SK-N-SH (cell line): Measurements from ENCODE around the gene ZC3H12A. TPM values are rescaled to one million over a fixed set of nuclear protein-coding genes. Genes with fewer than 3 reads are reported as not detected.

ENCODE experiments used
- CTCF ChIA-PET: fragments of 300-600, 350-600 bp; formaldehyde crosslinking; extraction: SDS; loops from one replicate; lab custom pipeline; 2021; lab: Yijun Ruan, JAX
- POLR2A ChIA-PET: fragments of 350-600 bp; sonication (Branson Sonifier 250); formaldehyde crosslinking; extraction: SDS; loops from one replicate; lab custom pipeline; 2020; ENCODE audit warnings: antibody characterized with exemption, inconsistent platforms; lab: Yijun Ruan, JAX
- DNase-seq: peaks from one replicate; pipeline ENCODE4 v3.0.0; 2012
- H2AFZ ChIP-seq: fragments of 200-600 bp; sonication (generic); 2 replicates; pipeline ENCODE4 v1.8.1; 2016; ENCODE audit warnings: antibody characterized with exemption, mild to moderate bottlenecking, low read depth
- H3F3A ChIP-seq: fragments of 200-600 bp; sonication (generic); replicated peaks from 2 replicates; pipeline ENCODE3; 2016; ENCODE audit warnings: antibody characterized with exemption, mild to moderate bottlenecking; ENCODE audit not compliant: insufficient read depth
- H3K27ac ChIP-seq, 2 experiments: fragments of 200-500 bp in 1 of 2; fragments of 200-600 bp in 1 of 2; sonication (Bioruptor generic) in 1 of 2; sonication (generic), shearing (Covaris generic) in 1 of 2; 2 replicates each; pipeline versions ENCODE4 v1.5.1 to v1.6.1; 2014 to 2016; ENCODE audit warnings: low read depth in 2 of 2, inconsistent platforms in 1 of 2, low read length in 1 of 2, mild to moderate bottlenecking in 1 of 2, mixed read lengths in 1 of 2
- H3K27me3 ChIP-seq: fragments of 200-600 bp; sonication (generic), shearing (Covaris generic); 2 replicates; pipeline ENCODE4 v1.6.1; 2016; ENCODE audit warnings: mixed run types; ENCODE audit not compliant: insufficient read depth
- H3K36me3 ChIP-seq, 2 experiments: fragments of 200-500 bp in 1 of 2; fragments of 200-600 bp in 1 of 2; sonication (Bioruptor generic) in 1 of 2; sonication (generic) in 1 of 2; replicated peaks in 1 of 2; 2 replicates each; pipeline versions ENCODE3 to v1.5.1; 2014 to 2016; ENCODE audit warnings: low read length in 1 of 2, mild to moderate bottlenecking in 1 of 2; ENCODE audit not compliant: insufficient read depth in 2 of 2, control insufficient read depth in 1 of 2
- H3K4me1 ChIP-seq, 2 experiments: fragments of 200-500 bp in 1 of 2; fragments of 200-600 bp in 1 of 2; sonication (Bioruptor generic) in 1 of 2; sonication (generic), shearing (Covaris generic) in 1 of 2; 2 replicates each; pipeline versions ENCODE4 v1.5.1 to v1.6.1; 2014 to 2016; ENCODE audit warnings: low read depth in 1 of 2, low read length in 1 of 2, mixed run types in 1 of 2; ENCODE audit not compliant: insufficient read depth in 2 of 2, control insufficient read depth in 1 of 2
- H3K4me2 ChIP-seq: fragments of 200-600 bp; sonication (generic), shearing (Covaris generic); 2 replicates; pipeline ENCODE4 v1.6.1; 2017; ENCODE audit warnings: mixed run types
- H3K4me3 ChIP-seq, 2 experiments: fragments of 200-500 bp in 1 of 2; fragments of 200-600 bp in 1 of 2; sonication (Bioruptor generic) in 1 of 2; sonication (generic), shearing (Covaris generic) in 1 of 2; 2 replicates each; pipeline versions ENCODE4 v1.5.1 to v1.8.1; 2014 to 2016; ENCODE audit warnings: low read depth in 2 of 2, inconsistent platforms in 1 of 2, low read length in 1 of 2, mild to moderate bottlenecking in 1 of 2, mixed read lengths in 1 of 2, moderate library complexity in 1 of 2
- H3K79me2 ChIP-seq: fragments of 200-600 bp; sonication (generic); 2 replicates; pipeline ENCODE4 v1.8.1; 2017; ENCODE audit warnings: mild to moderate bottlenecking; ENCODE audit not compliant: insufficient read depth
- H3K9ac ChIP-seq: fragments of 200-600 bp; sonication (generic); 2 replicates; pipeline ENCODE4 v1.6.1; 2017; ENCODE audit warnings: mixed run types
- H3K9me2 ChIP-seq: fragments of 200-600 bp; sonication (generic); 2 replicates; pipeline ENCODE4 v1.6.1; 2017; ENCODE audit warnings: mixed run types
- H3K9me3 ChIP-seq: fragments of 200-600 bp; sonication (generic); 2 replicates; pipeline ENCODE4 v1.6.1; 2017; ENCODE audit warnings: mixed run types, mild to moderate bottlenecking, moderate library complexity
- H4K20me1 ChIP-seq: fragments of 200-600 bp; sonication (generic); 2 replicates; pipeline ENCODE4 v1.6.1; 2017; ENCODE audit warnings: mild to moderate bottlenecking, mixed run types; ENCODE audit not compliant: insufficient read depth
- CHD2 ChIP-seq: fragments of 150-350 bp; IDR thresholded peaks from 2 replicates; pipeline ENCODE4 v1.6.1; 2018; ENCODE audit warnings: low read length; ENCODE audit not compliant: partially characterized antibody
- EP300 ChIP-seq, 2 experiments: IDR thresholded peaks; 2 replicates each; pipeline versions ENCODE4 v1.4.0 to v1.6.1; 2012; ENCODE audit warnings: borderline replicate concordance in 1 of 2, low read depth in 1 of 2, low read length in 1 of 2
- FOSL2 ChIP-seq: IDR thresholded peaks from 2 replicates; pipeline ENCODE4 v1.4.0; 2012; ENCODE audit warnings: low read depth, mild to moderate bottlenecking, moderate library complexity, borderline replicate concordance
- FOXM1 ChIP-seq: IDR thresholded peaks from 2 replicates; pipeline ENCODE4 v1.4.0; 2012; ENCODE audit warnings: low read depth, mild to moderate bottlenecking
- GABPA ChIP-seq: IDR thresholded peaks from 2 replicates; pipeline ENCODE4 v1.4.0; 2012; ENCODE audit warnings: low read depth, mild to moderate bottlenecking
- GATA2 ChIP-seq: sonication (generic); formaldehyde crosslinking; IDR thresholded peaks from 2 replicates; pipeline ENCODE4 v1.5.0; 2020; ENCODE audit warnings: mild to moderate bottlenecking, missing genetic modification reagents
- JUND ChIP-seq: IDR thresholded peaks from 2 replicates; pipeline ENCODE4 v1.4.0; 2012
- MEF2A ChIP-seq: IDR thresholded peaks from 2 replicates; pipeline ENCODE4 v1.4.0; 2012; ENCODE audit warnings: low read depth, borderline replicate concordance
- MXI1 ChIP-seq: IDR thresholded peaks from 2 replicates; pipeline ENCODE4 v1.6.1; 2012; ENCODE audit warnings: mild to moderate bottlenecking, low read depth, low read length, improper control_type of control experiment
- NFIC ChIP-seq: IDR thresholded peaks from 2 replicates; pipeline ENCODE4 v1.4.0; 2012; ENCODE audit warnings: borderline replicate concordance
- NRF1 ChIP-seq: IDR thresholded peaks from 2 replicates; pipeline ENCODE4 v1.6.1; 2012; ENCODE audit warnings: low read depth, mild to moderate bottlenecking, low read length
- POLR2AphosphoS5 ChIP-seq: IDR thresholded peaks from 2 replicates; pipeline ENCODE4 v1.6.1; 2012; ENCODE audit warnings: low read depth, low read length
- RCOR1 ChIP-seq: fragments of 150-350 bp; IDR thresholded peaks from 2 replicates; pipeline ENCODE4 v1.6.1; 2017; ENCODE audit warnings: antibody characterized with exemption, low read length
- RXRA ChIP-seq: IDR thresholded peaks from 2 replicates; pipeline ENCODE4 v1.4.0; 2012; ENCODE audit warnings: low read depth, mild to moderate bottlenecking, borderline replicate concordance
- SIN3A ChIP-seq: IDR thresholded peaks from 2 replicates; pipeline ENCODE4 v1.6.1; 2012; ENCODE audit warnings: low read depth, mild to moderate bottlenecking, low read length, moderate library complexity, borderline replicate concordance
- SMC3 ChIP-seq: IDR thresholded peaks from 2 replicates; pipeline ENCODE4 v1.6.1; 2012; ENCODE audit warnings: low read depth, low read length, improper control_type of control experiment
- TAF1 ChIP-seq: IDR thresholded peaks from 2 replicates; pipeline ENCODE4 v1.6.1; 2012; ENCODE audit warnings: low read depth, mild to moderate bottlenecking, low read length, moderate library complexity, borderline replicate concordance
- TEAD4 ChIP-seq: IDR thresholded peaks from 2 replicates; pipeline ENCODE4 v1.4.0; 2012; ENCODE audit warnings: mild to moderate bottlenecking, borderline replicate concordance; ENCODE audit not compliant: insufficient read depth
- WGBS: methylation state at CpG from one replicate; pipeline ENCODE4 v1.1.6; 2017; ENCODE audit warnings: low lambda C conversion rate; 5-methylcytosine and 5-hydroxymethylcytosine counted together
- polyA plus RNA-seq, 3 experiments: library from polyadenylated mRNA; depleted of rRNA; stranded (reverse); fragments of >200 nt; gene quantifications; 2 replicates each; pipeline ENCODE4 v1.2.3, GENCODE V29; 2012
- TF ChIP-seq, protein P1 (sequence below): fragments of 150-350 bp; IDR thresholded peaks from 2 replicates; pipeline ENCODE4 v1.6.1; 2016; ENCODE audit warnings: mild to moderate bottlenecking, low read depth, low read length
- TF ChIP-seq, protein P2 (sequence below): IDR thresholded peaks from 2 replicates; pipeline ENCODE4 v1.4.0; 2012; ENCODE audit warnings: low read depth, borderline replicate concordance
- TF ChIP-seq, protein P3 (sequence below): fragments of 200-600 bp; sonication (generic); IDR thresholded peaks from 2 replicates; pipeline ENCODE4 v1.6.1; 2017; ENCODE audit warnings: antibody characterized with exemption, mild to moderate bottlenecking, moderate library complexity
- TF ChIP-seq, protein P4 (sequence below): IDR thresholded peaks from 2 replicates; pipeline ENCODE4 v1.6.1; 2012; ENCODE audit warnings: mild to moderate bottlenecking, low read depth, low read length, moderate library complexity
- TF ChIP-seq, protein P5 (sequence below): IDR thresholded peaks from 2 replicates; pipeline ENCODE4 v1.4.0; 2012; ENCODE audit warnings: low read depth
- TF ChIP-seq, protein P6 (sequence below): fragments of 150-350 bp; IDR thresholded peaks from 2 replicates; pipeline ENCODE4 v1.6.1; 2017; ENCODE audit warnings: antibody characterized with exemption, low read length, low read depth, borderline replicate concordance

Gene ZC3H12A
- polyA plus RNA-seq, 1 of the 3 experiments (the other 2 are of a cell fraction) = 8.9 TPM

DNA sequence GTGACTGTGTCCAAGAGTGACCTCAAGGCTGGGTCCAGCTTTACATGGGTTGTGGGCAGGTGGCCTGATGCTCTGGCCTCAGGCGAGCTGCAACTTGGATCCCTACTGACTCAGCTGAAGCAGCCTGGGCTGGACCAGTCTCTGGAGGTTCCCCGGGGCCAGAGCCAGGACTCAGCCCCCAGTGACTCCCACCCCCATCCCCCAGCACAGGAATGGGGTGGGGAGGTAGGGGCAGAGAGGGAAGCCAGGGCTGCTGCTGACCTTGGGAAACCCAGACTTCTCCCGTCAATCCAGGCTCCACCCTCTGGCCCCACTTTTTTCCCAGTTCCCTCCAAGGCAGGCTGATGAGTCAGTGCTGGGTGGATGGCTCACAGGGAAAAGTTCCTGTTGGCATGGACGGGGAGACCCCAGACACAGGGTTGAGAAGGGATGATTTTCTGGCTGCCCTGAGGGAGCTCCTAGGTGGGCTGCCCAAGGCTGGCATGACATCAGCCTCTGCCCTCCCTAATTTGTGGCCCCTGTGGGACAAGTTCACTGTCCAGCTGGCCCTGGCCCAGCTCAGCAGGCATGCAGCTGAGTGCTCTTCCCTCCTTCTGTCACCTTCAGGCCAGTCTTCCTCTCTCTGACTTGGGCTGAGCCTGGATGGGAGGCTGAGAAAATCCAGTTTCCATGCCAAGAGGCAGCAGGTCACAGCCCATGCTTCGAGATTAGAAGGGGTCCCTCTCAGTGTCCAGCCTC, 2.2 kb downstream of the ZC3H12A start:
- POLR2A ChIA-PET = interaction anchor here (0.7 to 3.7 kb wide), 3 partner anchors 8 to 21 kb away, joined by 3 to 16 read pairs (median 6); no protein-coding TSS in a partner anchor
- H3K4me1 ChIP-seq = peaks cover 66 to 67% of the 10 kb centered on the region in 2 experiments
- TF ChIP-seq GABPA (no peak), EP300 (IDR thresholded peaks at IDR 0.05; ENCODE audit: borderline replicate concordance in 1 of 2, low read depth in 1 of 2, low read length in 1 of 2) (no peak), JUND (peak; percentile 81), SMC3 (no peak), MEF2A (no peak), POLR2AphosphoS5 (no peak), RXRA (peak; percentile 65; the same call in 1 of the 2 replicates), NFIC (peak; percentile 40; the same call in 1 of the 2 replicates), TEAD4 (no peak), MXI1 (no peak), NRF1 (no peak), CHD2 (no peak), RCOR1 (no peak), SIN3A (no peak), TAF1 (no peak), FOSL2 (peak; percentile 77), FOXM1 (no peak), GATA2 (CRISPR knock-in tag) (no peak)
- TF ChIP-seq, protein P1, sequence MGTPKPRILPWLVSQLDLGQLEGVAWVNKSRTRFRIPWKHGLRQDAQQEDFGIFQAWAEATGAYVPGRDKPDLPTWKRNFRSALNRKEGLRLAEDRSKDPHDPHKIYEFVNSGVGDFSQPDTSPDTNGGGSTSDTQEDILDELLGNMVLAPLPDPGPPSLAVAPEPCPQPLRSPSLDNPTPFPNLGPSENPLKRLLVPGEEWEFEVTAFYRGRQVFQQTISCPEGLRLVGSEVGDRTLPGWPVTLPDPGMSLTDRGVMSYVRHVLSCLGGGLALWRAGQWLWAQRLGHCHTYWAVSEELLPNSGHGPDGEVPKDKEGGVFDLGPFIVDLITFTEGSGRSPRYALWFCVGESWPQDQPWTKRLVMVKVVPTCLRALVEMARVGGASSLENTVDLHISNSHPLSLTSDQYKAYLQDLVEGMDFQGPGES = no peak
- TF ChIP-seq, protein P2, sequence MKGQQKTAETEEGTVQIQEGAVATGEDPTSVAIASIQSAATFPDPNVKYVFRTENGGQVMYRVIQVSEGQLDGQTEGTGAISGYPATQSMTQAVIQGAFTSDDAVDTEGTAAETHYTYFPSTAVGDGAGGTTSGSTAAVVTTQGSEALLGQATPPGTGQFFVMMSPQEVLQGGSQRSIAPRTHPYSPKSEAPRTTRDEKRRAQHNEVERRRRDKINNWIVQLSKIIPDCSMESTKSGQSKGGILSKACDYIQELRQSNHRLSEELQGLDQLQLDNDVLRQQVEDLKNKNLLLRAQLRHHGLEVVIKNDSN = no peak
- TF ChIP-seq, protein P3, sequence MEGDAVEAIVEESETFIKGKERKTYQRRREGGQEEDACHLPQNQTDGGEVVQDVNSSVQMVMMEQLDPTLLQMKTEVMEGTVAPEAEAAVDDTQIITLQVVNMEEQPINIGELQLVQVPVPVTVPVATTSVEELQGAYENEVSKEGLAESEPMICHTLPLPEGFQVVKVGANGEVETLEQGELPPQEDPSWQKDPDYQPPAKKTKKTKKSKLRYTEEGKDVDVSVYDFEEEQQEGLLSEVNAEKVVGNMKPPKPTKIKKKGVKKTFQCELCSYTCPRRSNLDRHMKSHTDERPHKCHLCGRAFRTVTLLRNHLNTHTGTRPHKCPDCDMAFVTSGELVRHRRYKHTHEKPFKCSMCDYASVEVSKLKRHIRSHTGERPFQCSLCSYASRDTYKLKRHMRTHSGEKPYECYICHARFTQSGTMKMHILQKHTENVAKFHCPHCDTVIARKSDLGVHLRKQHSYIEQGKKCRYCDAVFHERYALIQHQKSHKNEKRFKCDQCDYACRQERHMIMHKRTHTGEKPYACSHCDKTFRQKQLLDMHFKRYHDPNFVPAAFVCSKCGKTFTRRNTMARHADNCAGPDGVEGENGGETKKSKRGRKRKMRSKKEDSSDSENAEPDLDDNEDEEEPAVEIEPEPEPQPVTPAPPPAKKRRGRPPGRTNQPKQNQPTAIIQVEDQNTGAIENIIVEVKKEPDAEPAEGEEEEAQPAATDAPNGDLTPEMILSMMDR = no peak
- TF ChIP-seq, protein P4, sequence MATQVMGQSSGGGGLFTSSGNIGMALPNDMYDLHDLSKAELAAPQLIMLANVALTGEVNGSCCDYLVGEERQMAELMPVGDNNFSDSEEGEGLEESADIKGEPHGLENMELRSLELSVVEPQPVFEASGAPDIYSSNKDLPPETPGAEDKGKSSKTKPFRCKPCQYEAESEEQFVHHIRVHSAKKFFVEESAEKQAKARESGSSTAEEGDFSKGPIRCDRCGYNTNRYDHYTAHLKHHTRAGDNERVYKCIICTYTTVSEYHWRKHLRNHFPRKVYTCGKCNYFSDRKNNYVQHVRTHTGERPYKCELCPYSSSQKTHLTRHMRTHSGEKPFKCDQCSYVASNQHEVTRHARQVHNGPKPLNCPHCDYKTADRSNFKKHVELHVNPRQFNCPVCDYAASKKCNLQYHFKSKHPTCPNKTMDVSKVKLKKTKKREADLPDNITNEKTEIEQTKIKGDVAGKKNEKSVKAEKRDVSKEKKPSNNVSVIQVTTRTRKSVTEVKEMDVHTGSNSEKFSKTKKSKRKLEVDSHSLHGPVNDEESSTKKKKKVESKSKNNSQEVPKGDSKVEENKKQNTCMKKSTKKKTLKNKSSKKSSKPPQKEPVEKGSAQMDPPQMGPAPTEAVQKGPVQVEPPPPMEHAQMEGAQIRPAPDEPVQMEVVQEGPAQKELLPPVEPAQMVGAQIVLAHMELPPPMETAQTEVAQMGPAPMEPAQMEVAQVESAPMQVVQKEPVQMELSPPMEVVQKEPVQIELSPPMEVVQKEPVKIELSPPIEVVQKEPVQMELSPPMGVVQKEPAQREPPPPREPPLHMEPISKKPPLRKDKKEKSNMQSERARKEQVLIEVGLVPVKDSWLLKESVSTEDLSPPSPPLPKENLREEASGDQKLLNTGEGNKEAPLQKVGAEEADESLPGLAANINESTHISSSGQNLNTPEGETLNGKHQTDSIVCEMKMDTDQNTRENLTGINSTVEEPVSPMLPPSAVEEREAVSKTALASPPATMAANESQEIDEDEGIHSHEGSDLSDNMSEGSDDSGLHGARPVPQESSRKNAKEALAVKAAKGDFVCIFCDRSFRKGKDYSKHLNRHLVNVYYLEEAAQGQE = no peak
- TF ChIP-seq, protein P5, sequence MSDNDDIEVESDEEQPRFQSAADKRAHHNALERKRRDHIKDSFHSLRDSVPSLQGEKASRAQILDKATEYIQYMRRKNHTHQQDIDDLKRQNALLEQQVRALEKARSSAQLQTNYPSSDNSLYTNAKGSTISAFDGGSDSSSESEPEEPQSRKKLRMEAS = peak; percentile 55
- TF ChIP-seq, protein P6, sequence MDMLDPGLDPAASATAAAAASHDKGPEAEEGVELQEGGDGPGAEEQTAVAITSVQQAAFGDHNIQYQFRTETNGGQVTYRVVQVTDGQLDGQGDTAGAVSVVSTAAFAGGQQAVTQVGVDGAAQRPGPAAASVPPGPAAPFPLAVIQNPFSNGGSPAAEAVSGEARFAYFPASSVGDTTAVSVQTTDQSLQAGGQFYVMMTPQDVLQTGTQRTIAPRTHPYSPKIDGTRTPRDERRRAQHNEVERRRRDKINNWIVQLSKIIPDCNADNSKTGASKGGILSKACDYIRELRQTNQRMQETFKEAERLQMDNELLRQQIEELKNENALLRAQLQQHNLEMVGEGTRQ = no peak

More for the DNA sequence above, 2.2 kb downstream of the ZC3H12A start:
- no peak overlapping the region for H2AFZ ChIP-seq
- CTCF ChIA-PET = interaction anchor here (0.6 to 18.1 kb wide), 8 partner anchors 9 to 960 kb away, joined by 3 to 170 read pairs (median 3); partner anchors contain the start of genes MEAF6 and MTF1
- H3K27me3 ChIP-seq = no peaks in the 10 kb centered on the region
- peak overlapping the region; percentile 82 to 94 for H3K4me3 ChIP-seq
- no peaks in the 10 kb centered on the region for H3K9me2 ChIP-seq
- H3K9ac ChIP-seq = peak overlapping the region; percentile 71
- H3K9me3 ChIP-seq = no peaks in the 10 kb centered on the region
- H3K27ac ChIP-seq = peak overlapping the region; percentile 92 to 96
- H3K36me3 ChIP-seq = peaks cover 10 to 27% of the 10 kb centered on the region in 2 experiments
- no peak for DNase-seq
- WGBS = 0% methylated on average over 2 of the region's 5 CpGs
- H3K4me2 ChIP-seq = peak overlapping the region; percentile 96
- no peaks in the 10 kb centered on the region for H4K20me1 ChIP-seq
- peaks cover 74% of the 10 kb centered on the region for H3K79me2 ChIP-seq
- peaks cover 27% of the 10 kb centered on the region for H3F3A ChIP-seq
